Astrocyte (in vitro differentiated cells and primary cell): ENCODE results near the gene ARV1.

Experiments used
- CTCF ChIP-seq: IDR thresholded peaks from 2 replicates; pipeline ENCODE4 v1.5.1; 2011; ENCODE audit warnings: low read depth, mild to moderate bottlenecking, inconsistent platforms, low read length, moderate library complexity; ENCODE audit not compliant: insufficient read depth
- EZH2 ChIP-seq: IDR thresholded peaks from 2 replicates; pipeline ENCODE4 v1.6.1; 2012; ENCODE audit warnings: mild to moderate bottlenecking, low read length, inconsistent platforms; ENCODE audit not compliant: insufficient read depth

GRCh38 chr1:230971771-230972170 lies 7.1 kb upstream of the ARV1 start:
- TF ChIP-seq CTCF (no peak), EZH2 (no peak)
